HG02840 (cell line): ENCODE results near the gene ATF3.
"Not testable (repeated sequence)": the region's sequence is repeated elsewhere in the genome, so short reads cannot be mapped to it uniquely, and the experiment has no call there.

Experiments
- ATAC-seq: cut with Tn5 transposase; IDR thresholded peaks from one replicate; pipeline ENCODE4 v1.9.1; 2021; ENCODE audit warnings: mild to moderate bottlenecking, moderate library complexity, moderate number of reproducible peaks; ENCODE audit not compliant: unreplicated experiment, low FRiP score

Gene ATF3

GRCh38 chr1:212647004-212647403 is 38.4 kb downstream of the ATF3 start:
- no peak for ATAC-seq

DNA sequence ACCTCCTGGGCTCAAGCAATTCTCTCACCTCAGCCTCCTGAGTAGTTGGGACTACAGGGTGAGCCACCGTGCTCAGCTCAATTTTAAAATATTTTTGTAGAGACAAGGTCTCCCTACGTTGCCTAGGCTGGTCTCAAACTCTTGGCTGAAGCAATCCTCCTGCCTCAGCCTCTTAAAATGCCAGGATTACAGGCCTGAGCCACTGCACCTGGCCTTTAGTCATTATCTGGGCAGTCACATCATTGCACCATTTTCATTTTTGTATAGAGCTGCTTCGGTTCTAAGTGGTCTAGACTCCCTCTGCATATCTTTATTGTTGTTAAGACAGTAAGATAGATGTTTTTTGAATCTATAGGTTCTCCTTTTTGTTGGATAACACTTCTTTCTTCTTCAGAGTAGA is 39.9 kb downstream of the ATF3 start:
- ATAC-seq: no peak

- no peak for ATAC-seq
Measured at GRCh38 chr1:212649020-212649419, 40.5 kb downstream of the ATF3 start.

DNA sequence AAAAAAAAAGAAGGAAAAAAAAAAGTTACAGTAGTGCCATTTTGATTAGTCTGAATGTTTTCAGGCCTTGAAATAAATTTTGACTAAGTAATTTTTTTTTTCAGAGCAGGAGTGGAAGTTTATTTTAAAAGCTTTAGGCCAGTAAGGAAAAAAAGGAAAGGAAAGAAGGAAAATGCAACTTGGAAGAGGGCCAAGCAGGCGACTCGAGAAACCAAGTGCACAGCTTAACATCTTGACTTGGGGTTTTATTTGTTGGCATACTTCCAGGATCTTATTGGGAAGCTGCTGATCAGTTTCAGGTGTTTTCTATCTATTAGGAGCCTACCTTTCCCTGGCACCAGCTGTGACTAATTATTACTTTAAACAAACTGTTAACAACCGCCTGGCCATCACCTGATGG is 41.7 kb downstream of the ATF3 start:
- no peak for ATAC-seq

DNA sequence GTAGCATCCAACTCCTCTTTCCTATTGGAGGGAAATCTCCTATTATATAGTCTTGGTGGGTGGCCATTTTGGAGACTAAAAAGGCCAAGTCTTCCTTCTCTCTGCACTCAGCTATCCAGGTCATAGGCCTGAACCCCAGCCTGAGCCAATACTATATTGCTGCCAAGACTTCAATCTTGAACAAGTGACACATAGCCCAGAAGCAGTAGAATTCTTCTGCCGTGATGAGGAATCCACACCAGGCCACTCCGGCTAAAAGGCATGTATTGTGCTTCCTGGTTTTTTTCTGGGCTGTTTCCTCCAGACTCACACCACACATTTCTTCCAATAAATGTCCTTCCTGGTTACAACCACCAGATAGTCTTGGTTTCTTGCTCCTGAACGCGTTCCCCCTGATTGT is 43.0 kb downstream of the ATF3 start:
- no peak for ATAC-seq

DNA sequence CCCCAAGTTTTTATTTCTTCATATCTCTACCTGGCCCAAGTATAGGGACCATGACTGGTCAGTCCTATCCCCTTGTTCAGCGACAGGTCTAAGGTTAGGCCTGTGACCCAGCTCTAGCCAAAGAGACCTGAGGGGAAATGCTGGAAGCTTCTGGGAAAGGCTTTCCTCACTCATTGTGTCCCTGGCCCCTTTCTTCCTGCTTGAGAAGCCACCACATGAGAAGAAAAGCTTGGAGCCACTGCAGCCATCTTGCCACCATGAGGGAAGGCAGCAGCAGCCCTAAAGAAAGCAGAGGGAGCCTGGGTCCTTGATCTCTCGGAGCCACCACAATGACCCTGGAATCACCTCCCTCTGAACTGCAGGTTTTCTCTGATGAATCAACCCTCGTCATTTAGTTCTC is 43.4 kb downstream of the ATF3 start:
- no peak for ATAC-seq

DNA sequence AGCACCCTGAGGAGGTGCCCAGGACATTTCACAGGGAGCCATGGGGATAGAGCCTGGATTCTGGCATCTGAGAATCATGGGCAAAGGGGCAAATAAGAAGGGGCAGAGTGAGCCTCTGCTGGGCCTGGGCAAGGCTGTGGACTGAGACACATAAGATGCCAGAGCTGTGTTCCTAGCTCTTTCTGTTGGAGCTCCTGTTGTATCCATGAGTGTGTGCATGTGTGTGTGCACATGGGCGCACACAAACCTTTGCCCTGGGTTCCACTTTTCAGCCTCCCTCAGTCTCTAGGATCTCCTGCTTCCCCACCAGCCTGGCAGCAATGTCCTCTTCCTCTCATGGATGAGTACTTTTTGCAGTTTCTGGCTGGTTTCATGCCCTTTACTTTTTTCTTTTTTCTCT is 44.0 kb downstream of the ATF3 start:
- ATAC-seq: no peak

GRCh38 chr1:212655668-212656440 is 47.3 kb downstream of the ATF3 start:
- ATAC-seq: no peak

GRCh38 chr1:212656730-212657129 is 48.2 kb downstream of the ATF3 start:
- no peak for ATAC-seq

DNA sequence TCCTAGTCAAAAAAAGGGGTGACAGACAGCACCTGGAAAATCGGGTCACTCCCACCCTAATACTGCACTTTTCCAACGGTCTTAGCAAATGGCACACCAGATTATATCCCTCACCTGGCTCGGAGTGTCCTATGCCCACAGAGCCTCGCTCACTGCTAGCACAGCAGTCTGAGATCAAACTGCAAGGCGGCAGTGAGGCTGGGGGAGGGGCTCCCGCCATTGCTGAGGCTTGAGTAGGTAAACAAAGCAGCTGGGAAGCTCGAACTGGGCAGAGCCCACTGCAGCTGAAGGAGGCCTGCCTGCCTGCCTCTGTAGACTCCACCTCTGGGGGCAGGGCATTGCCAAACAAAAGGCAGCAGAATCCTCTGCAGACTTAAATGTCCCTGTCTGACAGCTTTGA is 49.7 kb downstream of the ATF3 start:
- ATAC-seq: not testable (repeated sequence)

DNA sequence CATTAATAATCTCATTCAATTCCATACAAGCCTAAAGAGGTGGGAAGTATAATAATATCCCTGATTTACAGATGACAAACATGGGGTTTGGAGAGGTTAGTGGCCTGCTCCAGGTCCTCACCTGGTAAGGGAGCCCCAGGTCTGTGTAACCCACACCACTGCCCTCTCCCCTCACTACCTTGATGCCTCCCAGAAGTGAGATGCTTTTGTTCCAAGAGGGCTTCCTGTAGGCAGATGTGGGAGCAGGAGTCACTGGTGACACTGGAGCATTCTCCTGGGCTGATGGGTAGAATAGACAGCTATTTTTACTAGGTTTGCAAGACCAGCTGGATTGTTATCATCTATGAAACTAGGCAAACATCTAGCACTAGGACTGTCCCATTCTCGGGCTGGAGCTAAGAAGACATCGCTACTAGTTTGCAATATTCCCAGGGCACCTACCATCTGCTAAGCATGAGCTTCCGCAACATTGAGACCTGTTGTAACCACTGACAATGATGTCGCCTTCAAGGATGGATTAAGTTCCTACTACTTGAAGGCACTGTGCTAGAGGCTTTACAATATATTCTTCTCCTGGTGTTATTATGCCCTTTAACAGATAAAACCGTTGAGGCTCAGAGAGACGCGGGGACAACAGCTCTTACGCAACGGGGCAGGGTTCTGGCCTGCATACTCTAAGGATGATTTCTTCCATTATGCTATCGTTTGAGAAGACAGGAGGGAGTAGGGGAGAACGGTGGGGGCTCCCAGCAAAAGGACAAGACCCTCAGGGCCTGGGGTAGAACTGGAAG is 56.0 kb downstream of the ATF3 start:
- no peak for ATAC-seq

DNA sequence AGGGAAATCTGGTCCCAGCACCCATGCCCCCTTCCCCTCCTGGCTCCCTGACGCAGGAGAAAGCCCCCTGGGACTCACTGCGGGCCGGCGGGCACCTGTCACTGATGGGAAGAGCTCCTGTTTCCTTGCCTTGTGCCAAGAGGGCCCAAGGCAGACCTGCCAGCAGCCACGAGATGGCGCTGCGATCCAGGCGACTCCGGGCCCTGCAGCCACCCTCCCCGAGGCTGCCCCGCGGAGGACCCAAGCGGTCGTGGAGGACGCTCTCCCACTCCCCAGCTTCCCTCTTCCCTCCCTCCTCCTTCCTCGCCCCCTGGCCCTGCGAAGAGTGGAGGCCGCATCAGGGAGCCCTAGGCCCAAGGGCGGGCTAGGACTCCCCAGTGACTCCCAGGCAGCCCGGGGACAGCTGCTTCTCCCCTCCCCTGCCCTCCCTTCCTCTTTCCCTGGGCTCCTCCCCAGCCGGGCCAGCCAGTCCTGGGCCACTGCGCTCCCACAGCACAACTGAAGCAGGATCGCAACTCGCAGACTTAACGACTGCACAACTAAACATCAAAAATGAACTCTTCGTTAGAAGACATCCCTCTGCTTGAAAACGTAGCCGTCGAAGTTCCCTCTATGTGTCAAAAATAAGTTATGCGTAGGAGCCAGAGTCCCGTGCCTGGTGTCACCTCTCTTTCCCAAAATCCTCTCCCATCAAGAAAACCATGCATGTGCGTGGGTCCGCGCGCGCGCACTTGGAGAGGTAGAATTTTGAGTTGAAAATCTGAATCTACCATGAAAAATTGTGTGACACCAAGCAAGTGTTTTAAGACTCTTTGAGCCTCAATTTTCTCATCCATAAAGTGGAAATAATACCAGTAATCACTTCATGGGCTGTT is 56.9 kb downstream of the ATF3 start:
- ATAC-seq: peak; percentile 84

- no peak for ATAC-seq
Measured at GRCh38 chr1:212666116-212666775, 57.7 kb downstream of the ATF3 start.

GRCh38 chr1:212667223-212668139 is 58.9 kb downstream of the ATF3 start:
- ATAC-seq: no peak

DNA sequence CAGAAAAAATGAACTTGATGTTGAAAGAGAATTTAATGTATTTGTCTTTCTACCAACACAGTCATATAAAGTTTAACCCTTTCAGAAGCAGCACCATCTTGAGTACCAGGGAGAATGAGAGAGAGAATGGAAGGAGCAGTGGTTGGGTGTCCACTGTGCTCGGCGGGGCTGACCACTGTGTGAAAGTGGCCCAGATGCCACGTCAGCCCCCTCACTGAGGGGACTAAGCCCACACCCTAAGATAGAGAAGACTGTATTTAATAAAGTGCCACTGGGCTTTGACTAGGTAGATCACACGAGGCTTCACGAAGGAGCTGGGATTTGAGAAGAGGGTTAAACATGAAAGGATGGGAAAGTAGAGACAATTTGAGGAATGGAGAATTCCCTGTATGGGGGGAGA is 59.9 kb downstream of the ATF3 start:
- no peak for ATAC-seq

GRCh38 chr1:212669102-212669501 is 60.5 kb downstream of the ATF3 start:
- no peak for ATAC-seq

- no peak for ATAC-seq
Measured at GRCh38 chr1:212669600-212669999, 61.0 kb downstream of the ATF3 start.

- ATAC-seq: no peak
Measured at GRCh38 chr1:212670301-212670700, 61.7 kb downstream of the ATF3 start.
